Measurements from ENCODE around the gene NONO. TPM values are rescaled to one million over a fixed set of nuclear protein-coding genes. Genes with fewer than 3 reads are reported as not detected.
"Not testable (repeated sequence)": the region's sequence is repeated elsewhere in the genome, so short reads cannot be mapped to it uniquely, and the experiment has no call there.

Gene NONO
- total and polyA plus RNA-seq, 4 donors, result 66.1 to 140 (median 107) TPM

DNA sequence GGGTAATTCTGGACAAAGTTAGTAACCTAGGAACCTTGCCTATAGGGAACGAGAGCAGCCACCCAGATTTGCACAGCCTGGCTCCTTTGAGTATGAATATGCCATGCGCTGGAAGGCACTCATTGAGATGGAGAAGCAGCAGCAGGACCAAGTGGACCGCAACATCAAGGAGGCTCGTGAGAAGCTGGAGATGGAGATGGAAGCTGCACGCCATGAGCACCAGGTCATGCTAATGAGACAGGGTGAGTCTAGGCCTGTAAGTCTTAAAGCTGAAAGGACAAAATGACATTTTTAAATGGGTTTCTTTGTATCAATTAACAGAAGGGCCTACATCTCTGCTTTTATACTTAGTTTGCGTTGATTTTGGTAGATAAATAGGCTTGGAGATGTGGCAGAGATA, 13.4 kb downstream of the NONO start:
- peaks cover 4 to 25% (median 12%) of the 10 kb centered on the region in 4 donors for H3K4me1 ChIP-seq (ENCODE audit: control insufficient read depth in 4 of 4, insufficient read depth in 4 of 4, low read length in 3 of 4)
- no peaks in the 10 kb centered on the region for H3K27me3 ChIP-seq (ENCODE audit: control insufficient read depth in 4 of 4, insufficient read depth in 4 of 4, low read length in 3 of 4)
- H3K9ac ChIP-seq (ENCODE audit: low read depth in 1 of 2, low read length in 2 of 2), result no peak overlapping the region
- no peaks in the 10 kb centered on the region for H3K9me3 ChIP-seq (ENCODE audit: control insufficient read depth in 4 of 4, low read length in 3 of 4)
- 98% methylated on average over 6 of the region's 6 CpGs for WGBS
- H3K36me3 ChIP-seq (ENCODE audit: control insufficient read depth in 4 of 4, insufficient read depth in 3 of 4, low read depth in 1 of 4, low read length in 3 of 4), result peaks cover 6 to 48% (median 34%) of the 10 kb centered on the region in 4 donors
- H3K27ac ChIP-seq (ENCODE audit: low read depth in 1 of 2, low read length in 2 of 2), result no peak overlapping the region
- DNase-seq (ENCODE audit: low spot score), result no peak
- TF ChIP-seq, protein P1, sequence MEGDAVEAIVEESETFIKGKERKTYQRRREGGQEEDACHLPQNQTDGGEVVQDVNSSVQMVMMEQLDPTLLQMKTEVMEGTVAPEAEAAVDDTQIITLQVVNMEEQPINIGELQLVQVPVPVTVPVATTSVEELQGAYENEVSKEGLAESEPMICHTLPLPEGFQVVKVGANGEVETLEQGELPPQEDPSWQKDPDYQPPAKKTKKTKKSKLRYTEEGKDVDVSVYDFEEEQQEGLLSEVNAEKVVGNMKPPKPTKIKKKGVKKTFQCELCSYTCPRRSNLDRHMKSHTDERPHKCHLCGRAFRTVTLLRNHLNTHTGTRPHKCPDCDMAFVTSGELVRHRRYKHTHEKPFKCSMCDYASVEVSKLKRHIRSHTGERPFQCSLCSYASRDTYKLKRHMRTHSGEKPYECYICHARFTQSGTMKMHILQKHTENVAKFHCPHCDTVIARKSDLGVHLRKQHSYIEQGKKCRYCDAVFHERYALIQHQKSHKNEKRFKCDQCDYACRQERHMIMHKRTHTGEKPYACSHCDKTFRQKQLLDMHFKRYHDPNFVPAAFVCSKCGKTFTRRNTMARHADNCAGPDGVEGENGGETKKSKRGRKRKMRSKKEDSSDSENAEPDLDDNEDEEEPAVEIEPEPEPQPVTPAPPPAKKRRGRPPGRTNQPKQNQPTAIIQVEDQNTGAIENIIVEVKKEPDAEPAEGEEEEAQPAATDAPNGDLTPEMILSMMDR (IDR thresholded peaks at IDR 0.05; ENCODE audit: low read depth, low read length, missing input control), result no peak
- TF ChIP-seq GABPA (IDR thresholded peaks at IDR 0.05 in 1 of 2, conservative IDR thresholded peaks at IDR 0.05 in 1 of 2) (no peak), RXRA (IDR thresholded peaks at IDR 0.05) (no peak), HNF4G (IDR thresholded peaks at IDR 0.05) (no peak), FOXA1 (IDR thresholded peaks at IDR 0.05) (no peak), TAF1 (conservative IDR thresholded peaks at IDR 0.05) (no peak), EGR1 (IDR thresholded peaks at IDR 0.05; ENCODE audit: low read depth in 2 of 2) (no peak), HNF4A (conservative IDR thresholded peaks at IDR 0.05) (no peak), SP1 (IDR thresholded peaks at IDR 0.05) (no peak), JUND (IDR thresholded peaks at IDR 0.05) (no peak), FOXA2 (IDR thresholded peaks at IDR 0.05) (no peak)
- TF ChIP-seq, protein P2, sequence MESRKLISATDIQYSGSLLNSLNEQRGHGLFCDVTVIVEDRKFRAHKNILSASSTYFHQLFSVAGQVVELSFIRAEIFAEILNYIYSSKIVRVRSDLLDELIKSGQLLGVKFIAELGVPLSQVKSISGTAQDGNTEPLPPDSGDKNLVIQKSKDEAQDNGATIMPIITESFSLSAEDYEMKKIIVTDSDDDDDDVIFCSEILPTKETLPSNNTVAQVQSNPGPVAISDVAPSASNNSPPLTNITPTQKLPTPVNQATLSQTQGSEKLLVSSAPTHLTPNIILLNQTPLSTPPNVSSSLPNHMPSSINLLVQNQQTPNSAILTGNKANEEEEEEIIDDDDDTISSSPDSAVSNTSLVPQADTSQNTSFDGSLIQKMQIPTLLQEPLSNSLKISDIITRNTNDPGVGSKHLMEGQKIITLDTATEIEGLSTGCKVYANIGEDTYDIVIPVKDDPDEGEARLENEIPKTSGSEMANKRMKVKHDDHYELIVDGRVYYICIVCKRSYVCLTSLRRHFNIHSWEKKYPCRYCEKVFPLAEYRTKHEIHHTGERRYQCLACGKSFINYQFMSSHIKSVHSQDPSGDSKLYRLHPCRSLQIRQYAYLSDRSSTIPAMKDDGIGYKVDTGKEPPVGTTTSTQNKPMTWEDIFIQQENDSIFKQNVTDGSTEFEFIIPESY (IDR thresholded peaks at IDR 0.05), result no peak
- TF ChIP-seq, protein P3, sequence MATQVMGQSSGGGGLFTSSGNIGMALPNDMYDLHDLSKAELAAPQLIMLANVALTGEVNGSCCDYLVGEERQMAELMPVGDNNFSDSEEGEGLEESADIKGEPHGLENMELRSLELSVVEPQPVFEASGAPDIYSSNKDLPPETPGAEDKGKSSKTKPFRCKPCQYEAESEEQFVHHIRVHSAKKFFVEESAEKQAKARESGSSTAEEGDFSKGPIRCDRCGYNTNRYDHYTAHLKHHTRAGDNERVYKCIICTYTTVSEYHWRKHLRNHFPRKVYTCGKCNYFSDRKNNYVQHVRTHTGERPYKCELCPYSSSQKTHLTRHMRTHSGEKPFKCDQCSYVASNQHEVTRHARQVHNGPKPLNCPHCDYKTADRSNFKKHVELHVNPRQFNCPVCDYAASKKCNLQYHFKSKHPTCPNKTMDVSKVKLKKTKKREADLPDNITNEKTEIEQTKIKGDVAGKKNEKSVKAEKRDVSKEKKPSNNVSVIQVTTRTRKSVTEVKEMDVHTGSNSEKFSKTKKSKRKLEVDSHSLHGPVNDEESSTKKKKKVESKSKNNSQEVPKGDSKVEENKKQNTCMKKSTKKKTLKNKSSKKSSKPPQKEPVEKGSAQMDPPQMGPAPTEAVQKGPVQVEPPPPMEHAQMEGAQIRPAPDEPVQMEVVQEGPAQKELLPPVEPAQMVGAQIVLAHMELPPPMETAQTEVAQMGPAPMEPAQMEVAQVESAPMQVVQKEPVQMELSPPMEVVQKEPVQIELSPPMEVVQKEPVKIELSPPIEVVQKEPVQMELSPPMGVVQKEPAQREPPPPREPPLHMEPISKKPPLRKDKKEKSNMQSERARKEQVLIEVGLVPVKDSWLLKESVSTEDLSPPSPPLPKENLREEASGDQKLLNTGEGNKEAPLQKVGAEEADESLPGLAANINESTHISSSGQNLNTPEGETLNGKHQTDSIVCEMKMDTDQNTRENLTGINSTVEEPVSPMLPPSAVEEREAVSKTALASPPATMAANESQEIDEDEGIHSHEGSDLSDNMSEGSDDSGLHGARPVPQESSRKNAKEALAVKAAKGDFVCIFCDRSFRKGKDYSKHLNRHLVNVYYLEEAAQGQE (IDR thresholded peaks at IDR 0.05), result no peak
- TF ChIP-seq, protein P4, sequence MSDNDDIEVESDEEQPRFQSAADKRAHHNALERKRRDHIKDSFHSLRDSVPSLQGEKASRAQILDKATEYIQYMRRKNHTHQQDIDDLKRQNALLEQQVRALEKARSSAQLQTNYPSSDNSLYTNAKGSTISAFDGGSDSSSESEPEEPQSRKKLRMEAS (IDR thresholded peaks at IDR 0.05), result no peak
- H3K4me3 ChIP-seq (ENCODE audit: low read depth in 1 of 3, low read length in 3 of 3), result no peak overlapping the region

DNA sequence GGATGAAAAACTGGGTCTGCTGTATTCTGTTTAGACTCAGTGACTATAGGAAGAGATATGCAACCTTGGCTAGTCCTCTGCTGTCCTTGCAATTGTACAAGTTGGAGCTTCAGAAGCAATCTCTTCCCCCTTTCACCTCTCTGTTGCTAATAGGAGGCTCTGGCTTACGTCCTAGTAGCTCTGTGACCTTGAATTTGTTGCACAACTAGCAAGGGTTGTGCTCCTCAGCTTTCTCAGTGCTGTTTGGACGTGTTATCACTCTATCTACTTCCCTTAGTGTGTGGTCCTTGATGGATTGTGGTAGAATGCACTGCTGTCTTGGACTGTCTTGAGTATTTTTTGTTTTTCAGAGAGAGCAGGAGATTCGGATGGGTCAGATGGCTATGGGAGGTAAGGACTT, 14.7 kb downstream of the NONO start:
- no peak for DNase-seq (ENCODE audit: low spot score)
- WGBS, result 56% methylated on average over 3 of the region's 3 CpGs
- Histone ChIP-seq H3K4me3 (ENCODE audit: low read depth in 1 of 3, low read length in 3 of 3) (no peak overlapping the region), H3K9me3 (ENCODE audit: control insufficient read depth in 4 of 4, low read length in 3 of 4) (no peaks in the 10 kb centered on the region), H3K27ac (ENCODE audit: low read depth in 1 of 2, low read length in 2 of 2) (no peak overlapping the region), H3K4me1 (ENCODE audit: control insufficient read depth in 4 of 4, insufficient read depth in 4 of 4, low read length in 3 of 4) (peaks cover 4 to 28% (median 12%) of the 10 kb centered on the region in 4 donors), H3K27me3 (ENCODE audit: control insufficient read depth in 4 of 4, insufficient read depth in 4 of 4, low read length in 3 of 4) (no peaks in the 10 kb centered on the region), H3K9ac (ENCODE audit: low read depth in 1 of 2, low read length in 2 of 2) (no peak overlapping the region), H3K36me3 (ENCODE audit: control insufficient read depth in 4 of 4, insufficient read depth in 3 of 4, low read depth in 1 of 4, low read length in 3 of 4) (peaks cover 4 to 38% (median 27%) of the 10 kb centered on the region in 4 donors)
- TF ChIP-seq JUND (IDR thresholded peaks at IDR 0.05) (no peak), HNF4G (IDR thresholded peaks at IDR 0.05) (no peak), FOXA2 (IDR thresholded peaks at IDR 0.05) (no peak), NR2F2 (IDR thresholded peaks at IDR 0.05) (no peak), RXRA (IDR thresholded peaks at IDR 0.05) (no peak), GABPA (IDR thresholded peaks at IDR 0.05 in 1 of 2, conservative IDR thresholded peaks at IDR 0.05 in 1 of 2) (no peak)
- TF ChIP-seq, protein P5, sequence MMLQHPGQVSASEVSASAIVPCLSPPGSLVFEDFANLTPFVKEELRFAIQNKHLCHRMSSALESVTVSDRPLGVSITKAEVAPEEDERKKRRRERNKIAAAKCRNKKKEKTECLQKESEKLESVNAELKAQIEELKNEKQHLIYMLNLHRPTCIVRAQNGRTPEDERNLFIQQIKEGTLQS (IDR thresholded peaks at IDR 0.05), result no peak

DNA sequence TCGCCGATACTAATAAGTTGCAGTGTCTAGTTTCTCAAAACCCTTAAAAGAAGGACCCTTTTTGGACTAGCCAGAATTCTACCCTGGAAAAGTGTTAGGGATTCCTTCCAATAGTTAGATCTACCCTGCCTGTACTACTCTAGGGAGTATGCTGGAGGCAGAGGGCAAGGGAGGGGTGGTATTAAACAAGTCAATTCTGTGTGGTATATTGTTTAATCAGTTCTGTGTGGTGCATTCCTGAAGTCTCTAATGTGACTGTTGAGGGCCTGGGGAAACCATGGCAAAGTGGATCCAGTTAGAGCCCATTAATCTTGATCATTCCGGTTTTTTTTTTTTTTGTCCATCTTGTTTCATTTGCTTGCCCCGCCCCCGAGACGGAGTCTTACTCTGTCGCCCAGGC, 16.6 kb downstream of the NONO start:
- not testable (repeated sequence) for H3K9me3 ChIP-seq (ENCODE audit: control insufficient read depth in 4 of 4, low read length in 3 of 4); H3K27me3 ChIP-seq (ENCODE audit: control insufficient read depth in 4 of 4, insufficient read depth in 4 of 4, low read length in 3 of 4); DNase-seq (ENCODE audit: low spot score); H3K27ac ChIP-seq (ENCODE audit: low read depth in 1 of 2, low read length in 2 of 2); H3K9ac ChIP-seq (ENCODE audit: low read depth in 1 of 2, low read length in 2 of 2); H3K4me3 ChIP-seq (ENCODE audit: low read depth in 1 of 3, low read length in 3 of 3)
- H3K4me1 ChIP-seq (ENCODE audit: control insufficient read depth in 4 of 4, insufficient read depth in 4 of 4, low read length in 3 of 4), result peaks cover 4 to 28% (median 12%) of the 10 kb centered on the region in 4 donors
- 72% methylated on average over 7 of the region's 7 CpGs for WGBS
- peaks cover 4 to 32% (median 23%) of the 10 kb centered on the region in 4 donors for H3K36me3 ChIP-seq (ENCODE audit: control insufficient read depth in 4 of 4, insufficient read depth in 3 of 4, low read depth in 1 of 4, low read length in 3 of 4)
